Measurements from ENCODE around the gene DLGAP4. TPM values are rescaled to one million over a fixed set of nuclear protein-coding genes. Genes with fewer than 3 reads are reported as not detected.

Gene DLGAP4
- total and polyA plus RNA-seq, 12 donors: 34.0 to 74.4 (median 55.6) TPM

- intact Hi-C loops (cut with DNase I): no loop called here
- Histone ChIP-seq H3K27me3 (peaks cover 0 to 50% (median 36%) of the 10 kb centered on the region in 7 donors), H3K9me3 (peaks cover 0 to 6% (median 0%) of the 10 kb centered on the region in 11 donors), H3K4me3 (no peak overlapping the region), H3K4me1 (peaks cover 0 to 3% (median 0%) of the 10 kb centered on the region in 9 donors), H3K36me3 (no peaks in the 10 kb centered on the region), H3K27ac (no peak overlapping the region)
- ATAC-seq: no peak
- TF ChIP-seq CTCF (IDR thresholded peaks at IDR 0.05): no peak
- DNase-seq: no peak
- 83 to 92% methylated on average over 1 of the region's 1 CpG for WGBS, 2 donors
Measured at GRCh38 chr20:36402708-36403107, 96.6 kb downstream of the DLGAP4 start.

GRCh38 chr20:36404435-36404978 lies 98.4 kb downstream of the DLGAP4 start:
- no peak for ATAC-seq
- peaks cover 0 to 42% (median 33%) of the 10 kb centered on the region in 7 donors for H3K27me3 ChIP-seq
- intact Hi-C loops (cut with DNase I): no loop called here
- no peaks in the 10 kb centered on the region for H3K36me3 ChIP-seq
- WGBS, 2 donors: 72% methylated on average over 11 of the region's 11 CpGs
- peaks cover 0 to 3% (median 0%) of the 10 kb centered on the region in 9 donors for H3K4me1 ChIP-seq
- H3K4me3 ChIP-seq: no peak overlapping the region
- no peak for TF ChIP-seq CTCF (IDR thresholded peaks at IDR 0.05)
- H3K9me3 ChIP-seq: peaks cover 0 to 6% (median 0%) of the 10 kb centered on the region in 11 donors
- no peak for DNase-seq
- no peak overlapping the region for H3K27ac ChIP-seq

- no peak for DNase-seq
- no peak overlapping the region for H3K27ac ChIP-seq
- H3K36me3 ChIP-seq: no peaks in the 10 kb centered on the region
- intact Hi-C loops (cut with DNase I): no loop called here
- H3K27me3 ChIP-seq: peaks cover 0 to 41% (median 33%) of the 10 kb centered on the region in 7 donors
- 64 to 73% methylated on average over 7 of the region's 7 CpGs for WGBS, 2 donors
- no peak for ATAC-seq
- no peak for TF ChIP-seq CTCF (IDR thresholded peaks at IDR 0.05)
- peaks cover 0 to 6% (median 0%) of the 10 kb centered on the region in 11 donors for H3K9me3 ChIP-seq
- H3K4me3 ChIP-seq: no peak overlapping the region
- no peaks in the 10 kb centered on the region for H3K4me1 ChIP-seq
Measured at GRCh38 chr20:36405255-36405654, 99.1 kb downstream of the DLGAP4 start.

GRCh38 chr20:36407199-36407733 lies 101.1 kb downstream of the DLGAP4 start:
- H3K36me3 ChIP-seq: no peaks in the 10 kb centered on the region
- WGBS, 2 donors: 80 to 83% methylated on average over 3 of the region's 3 CpGs
- peaks cover 0 to 6% (median 0%) of the 10 kb centered on the region in 11 donors for H3K9me3 ChIP-seq
- H3K27ac ChIP-seq: no peak overlapping the region
- H3K4me1 ChIP-seq: no peaks in the 10 kb centered on the region
- H3K4me3 ChIP-seq: no peak overlapping the region
- no peak for TF ChIP-seq CTCF (IDR thresholded peaks at IDR 0.05)
- peaks cover 0 to 34% (median 17%) of the 10 kb centered on the region in 7 donors for H3K27me3 ChIP-seq
- no peak for ATAC-seq
- intact Hi-C loops (cut with DNase I): no loop called here
- no peak for DNase-seq

Measured in heart right ventricle (tissue), 16 donors.